Non-pigmented ciliary epithelial cell (primary cell): ENCODE results near the gene SHLD1.

Experiments
- DNase-seq: peaks from one replicate; pipeline ENCODE4 v3.0.0-alpha.2; 2010; ENCODE audit warnings: low read depth

SHLD1 gene

DNA sequence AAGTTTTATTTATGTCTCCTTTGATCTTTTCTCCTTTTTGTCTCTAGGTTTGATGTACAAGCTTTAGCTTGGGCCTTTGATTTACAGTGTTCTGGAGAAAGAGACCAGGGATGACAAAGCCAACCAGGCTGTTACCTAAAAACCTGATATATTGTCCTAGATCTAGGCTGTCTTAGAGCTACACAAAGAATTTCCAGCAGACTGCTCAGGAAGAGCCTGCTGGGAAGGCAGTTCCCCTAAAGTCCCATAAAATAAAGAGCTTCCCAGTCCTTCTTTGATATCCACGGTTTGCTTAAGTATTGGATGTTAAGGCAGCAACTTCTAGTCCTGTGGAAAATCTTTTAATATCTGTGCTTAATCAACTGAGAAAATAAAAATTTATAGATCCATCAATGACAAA is 70.5 kb downstream of the SHLD1 start:
- no peak for DNase-seq

DNA sequence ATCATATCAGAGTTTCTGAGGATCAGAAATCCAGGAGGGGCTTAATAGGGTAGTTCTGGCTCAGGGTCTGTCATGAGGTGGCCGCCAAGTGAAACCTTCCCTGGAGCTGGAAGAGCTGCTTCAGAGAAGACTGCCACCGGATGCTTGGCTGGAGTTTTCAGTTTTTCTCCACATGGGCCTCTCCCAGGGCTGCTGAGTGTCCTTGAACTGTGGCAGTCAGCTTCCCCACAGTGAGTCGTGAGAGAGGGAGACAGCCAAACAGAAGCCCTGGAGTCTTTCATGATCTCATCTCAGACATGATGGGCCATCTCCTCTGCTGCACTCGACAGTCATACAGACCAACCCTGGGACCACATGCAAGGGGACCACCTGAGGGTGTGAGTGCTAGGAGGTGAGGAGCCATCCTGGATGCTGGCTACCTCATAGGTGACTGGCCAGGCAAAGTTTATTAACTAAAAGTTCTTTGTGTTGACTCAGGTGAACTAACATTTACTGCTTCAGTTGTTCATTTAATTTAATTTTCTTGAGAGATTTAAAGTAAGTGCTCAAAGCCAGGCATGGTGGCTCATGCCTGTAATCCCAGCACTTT is 71.5 kb downstream of the SHLD1 start:
- DNase-seq: no peak

DNA sequence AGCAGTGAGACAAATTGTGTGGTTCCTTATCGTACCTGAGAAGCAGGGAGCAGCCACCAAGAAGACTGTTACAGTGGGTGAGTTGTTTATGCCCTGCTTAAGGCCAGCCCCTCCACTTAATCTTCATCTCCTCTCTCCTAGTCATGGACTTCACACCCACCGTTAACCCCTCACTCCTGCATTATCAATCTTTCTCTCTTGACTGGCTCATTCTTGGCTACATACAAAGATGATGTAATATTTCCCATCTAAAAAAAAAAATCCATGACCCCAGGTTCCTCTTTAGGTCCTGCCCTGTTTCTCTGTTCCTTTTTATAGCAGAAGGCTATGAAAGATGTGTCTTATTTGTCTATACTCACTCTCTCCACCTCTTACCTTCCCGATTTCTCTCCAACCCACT is 72.4 kb downstream of the SHLD1 start:
- DNase-seq: no peak

DNA sequence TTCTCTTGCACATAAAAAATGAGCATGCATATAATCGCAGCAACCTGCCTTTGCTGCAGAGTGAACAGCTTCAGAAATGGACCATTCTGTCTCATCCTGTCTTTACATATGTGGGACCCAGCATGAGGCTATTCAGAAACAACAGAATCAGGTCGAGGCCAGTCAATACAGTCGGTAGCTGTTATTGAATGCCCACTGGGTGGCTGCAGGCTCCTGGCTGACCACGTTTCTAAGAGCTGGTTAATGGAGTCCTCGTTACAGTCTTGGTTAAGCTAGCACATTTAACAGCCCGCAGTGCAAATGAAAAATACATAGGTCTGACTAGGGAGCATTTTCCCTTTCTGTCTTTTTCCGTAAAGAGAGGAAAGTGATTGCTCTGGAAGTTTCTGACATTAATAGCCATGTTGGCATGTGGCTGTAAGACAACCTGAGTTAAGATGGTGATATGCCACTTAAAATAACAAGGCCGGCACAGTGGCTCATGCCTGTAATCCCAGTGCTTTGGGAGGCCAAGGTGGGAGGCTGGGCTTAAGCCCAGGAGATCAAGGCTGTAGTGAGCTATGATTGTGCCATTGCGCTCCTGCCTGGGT is 75.0 kb downstream of the SHLD1 start:
- no peak for DNase-seq

DNA sequence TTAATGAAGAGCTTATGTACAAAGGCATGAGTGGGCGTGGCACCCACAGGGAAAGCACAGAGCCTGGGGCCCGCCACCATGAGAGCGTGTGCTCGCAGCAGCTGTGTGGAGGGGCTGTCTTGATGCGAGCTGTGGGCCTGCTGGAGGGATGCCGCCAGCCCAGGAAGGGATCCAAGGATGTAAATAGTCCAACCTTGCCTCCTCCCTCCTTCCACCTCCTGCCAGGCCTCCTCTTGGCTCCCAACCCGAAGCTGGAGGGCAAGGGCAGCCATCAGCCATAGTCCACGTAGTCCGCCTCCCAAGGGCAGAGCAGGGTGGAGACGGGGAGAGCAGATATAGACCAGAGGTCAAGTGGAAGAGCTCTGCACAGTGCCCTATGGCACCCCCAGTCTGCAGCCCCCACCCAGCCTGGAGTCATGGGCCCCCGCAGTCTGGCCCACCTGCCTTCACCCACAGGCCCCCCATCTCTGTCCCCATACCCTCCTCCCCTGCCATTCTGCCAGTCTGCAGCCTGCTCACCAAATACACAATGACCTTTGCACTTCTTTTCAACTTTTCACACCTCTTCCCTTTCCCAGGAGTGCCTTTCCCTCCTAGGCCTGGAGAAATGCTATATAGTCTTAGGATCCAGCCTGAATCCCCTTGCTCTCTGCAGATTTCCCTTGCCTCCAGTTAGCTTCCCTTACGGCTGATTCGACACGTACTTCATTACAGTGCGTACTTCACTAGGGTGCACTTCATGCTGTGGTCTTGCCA is 77.1 kb downstream of the SHLD1 start:
- no peak for DNase-seq

DNA sequence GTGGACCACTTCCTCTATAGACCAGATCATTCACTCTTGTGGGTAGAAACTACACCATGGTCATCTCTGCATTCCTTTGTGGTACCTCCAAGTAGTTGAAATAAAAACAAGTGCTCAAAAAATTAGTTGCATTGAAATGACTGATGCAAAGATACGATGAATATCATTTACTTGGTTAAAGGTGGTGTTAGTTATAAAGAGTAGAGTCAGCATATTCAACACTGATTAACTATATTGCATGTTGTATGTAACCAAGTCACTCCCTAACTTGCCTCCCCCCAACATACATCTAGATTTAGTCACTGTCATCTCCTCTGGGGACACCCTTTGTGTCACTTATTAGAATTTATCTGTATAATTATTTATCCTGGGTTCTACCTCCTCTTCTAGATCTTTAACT is 77.7 kb downstream of the SHLD1 start:
- no peak for DNase-seq

DNA sequence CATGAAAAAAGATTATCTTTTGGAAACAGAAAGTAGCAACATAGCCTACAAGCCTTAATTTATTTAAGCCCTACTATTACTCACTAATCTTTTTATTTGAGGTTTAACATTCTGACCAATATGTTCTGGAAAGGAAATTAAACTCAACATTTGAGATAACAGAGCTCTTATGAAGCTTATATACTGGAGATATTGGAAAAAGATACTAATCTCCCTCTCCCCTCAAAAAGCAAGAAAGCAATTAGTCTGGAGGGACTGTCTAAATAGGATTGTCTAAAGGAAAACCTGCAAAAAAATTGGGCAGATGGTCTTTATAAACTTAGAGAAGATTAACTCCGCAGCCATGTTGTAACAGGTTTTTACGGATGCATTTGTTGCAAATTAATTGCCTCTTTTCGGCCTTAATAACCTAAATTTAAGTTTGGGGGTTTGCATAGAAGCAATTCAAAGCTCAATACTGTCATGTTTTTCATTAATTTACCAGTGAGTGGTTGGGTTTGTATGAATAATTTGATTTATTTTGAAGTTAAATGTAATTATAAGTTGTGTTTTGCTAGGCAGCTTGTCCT is 79.1 kb downstream of the SHLD1 start:
- DNase-seq: no peak

DNA sequence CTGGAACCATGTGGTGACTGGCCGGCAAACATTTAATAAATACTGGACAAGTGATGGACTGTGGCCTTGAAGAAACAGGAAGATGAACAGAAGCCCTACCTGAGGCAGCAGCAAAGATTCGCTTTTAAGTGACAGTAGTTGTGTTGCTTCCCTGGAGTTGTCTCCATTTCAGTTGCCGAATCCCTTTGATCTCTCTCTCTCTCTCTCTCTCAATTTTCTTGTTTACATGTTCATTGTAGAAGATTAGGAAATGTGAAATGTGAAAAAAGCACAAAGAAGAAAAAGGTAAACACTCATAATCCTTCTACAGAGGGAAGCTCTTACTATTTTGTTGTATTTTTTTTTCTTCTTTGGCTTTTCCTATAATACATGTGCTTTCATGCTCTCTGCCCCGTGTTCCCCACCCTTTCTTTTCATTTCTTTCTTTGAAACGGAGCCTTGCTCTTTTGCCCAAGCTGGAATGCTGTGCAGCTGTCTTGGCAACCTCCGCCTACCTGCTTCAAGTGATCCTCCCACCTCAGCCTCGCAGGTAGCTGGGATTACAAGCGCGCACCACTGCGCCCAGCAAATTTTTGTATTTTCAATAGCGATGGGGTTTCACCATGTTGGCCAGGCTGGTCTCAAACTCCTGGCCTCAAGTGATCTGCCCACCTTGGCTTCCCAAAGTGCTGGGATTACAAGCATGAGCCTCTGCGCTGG is 81.5 kb downstream of the SHLD1 start:
- no peak for DNase-seq

DNA sequence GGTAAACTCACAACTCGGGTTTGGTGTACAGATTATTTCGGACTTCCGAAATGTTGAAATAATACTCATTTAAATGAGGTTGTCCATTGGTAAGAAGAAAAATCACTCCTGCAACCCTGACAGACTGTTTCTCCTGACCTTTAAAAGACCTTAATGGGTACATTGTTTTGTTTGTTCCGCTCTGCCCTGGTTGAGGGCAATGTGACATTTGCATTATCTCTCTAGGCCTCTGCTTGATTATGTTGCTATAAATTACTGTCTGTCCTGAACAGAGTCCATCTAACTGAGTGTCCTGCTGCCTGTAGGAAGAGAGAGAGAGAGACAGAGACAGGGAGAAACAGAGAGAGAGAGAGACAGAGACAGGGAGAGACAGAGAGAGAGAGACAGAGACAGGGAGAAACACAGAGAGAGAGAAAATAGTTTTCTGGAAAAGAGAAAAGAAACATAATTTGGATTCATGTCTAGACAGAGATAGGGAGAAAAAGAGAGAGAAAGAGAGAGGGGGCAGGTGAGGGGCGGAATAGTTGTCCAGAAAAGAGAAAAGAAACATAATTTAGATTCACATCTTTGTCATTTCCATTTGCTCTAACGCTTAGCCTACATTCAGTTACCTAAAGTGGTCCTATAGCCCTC is 83.2 kb downstream of the SHLD1 start:
- DNase-seq: no peak

DNA sequence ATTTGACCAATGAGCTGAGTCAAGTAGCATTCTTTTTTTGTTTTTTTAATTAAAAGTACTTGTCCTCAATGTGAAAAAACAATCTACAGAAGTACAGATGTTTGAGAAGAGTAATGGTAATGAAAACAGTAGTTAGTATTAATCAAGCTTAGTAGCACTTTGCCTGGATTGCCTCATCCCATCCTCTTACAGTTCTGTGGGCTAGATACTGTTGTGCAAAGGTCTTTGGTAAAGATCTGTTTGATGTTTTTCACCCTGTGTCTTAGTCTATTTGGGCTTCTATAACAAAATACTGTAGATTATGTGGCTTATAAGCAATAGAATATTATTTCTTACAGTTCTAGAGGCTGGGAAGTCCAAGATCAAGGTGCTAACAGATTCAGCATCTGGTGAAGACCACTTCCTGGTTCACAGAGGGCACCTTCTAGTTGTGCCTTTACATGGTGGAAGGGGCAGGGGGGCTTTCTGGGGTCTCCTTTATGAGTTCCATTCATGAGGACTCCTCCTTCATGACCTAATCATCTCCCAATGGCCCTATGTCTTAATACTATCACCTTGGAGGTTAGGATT is 84.3 kb downstream of the SHLD1 start:
- DNase-seq: no peak

DNA sequence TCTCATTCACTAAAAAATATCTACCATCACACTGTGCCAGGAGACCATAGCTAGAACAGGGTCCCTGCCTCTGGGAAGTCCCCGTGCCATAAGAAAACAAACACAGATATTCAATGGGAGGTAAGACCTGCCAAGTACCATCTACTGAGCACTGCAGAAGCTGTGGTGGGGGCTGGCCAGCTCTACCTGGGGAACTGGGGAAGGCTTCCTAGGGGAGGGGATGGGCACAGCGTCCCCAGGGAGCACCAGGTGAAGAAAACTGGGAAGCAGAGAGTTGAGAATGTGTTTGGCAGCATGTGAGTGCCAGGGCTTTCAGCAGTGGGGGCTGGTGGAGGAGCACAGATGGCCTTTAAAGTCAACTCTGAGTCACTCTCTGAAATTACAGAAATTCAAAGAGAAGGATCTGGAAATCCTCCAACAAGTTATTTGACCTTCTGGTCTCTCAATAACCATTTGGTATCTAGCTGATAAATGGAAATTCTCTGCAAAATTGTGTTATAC is 85.2 kb downstream of the SHLD1 start:
- no peak for DNase-seq

DNA sequence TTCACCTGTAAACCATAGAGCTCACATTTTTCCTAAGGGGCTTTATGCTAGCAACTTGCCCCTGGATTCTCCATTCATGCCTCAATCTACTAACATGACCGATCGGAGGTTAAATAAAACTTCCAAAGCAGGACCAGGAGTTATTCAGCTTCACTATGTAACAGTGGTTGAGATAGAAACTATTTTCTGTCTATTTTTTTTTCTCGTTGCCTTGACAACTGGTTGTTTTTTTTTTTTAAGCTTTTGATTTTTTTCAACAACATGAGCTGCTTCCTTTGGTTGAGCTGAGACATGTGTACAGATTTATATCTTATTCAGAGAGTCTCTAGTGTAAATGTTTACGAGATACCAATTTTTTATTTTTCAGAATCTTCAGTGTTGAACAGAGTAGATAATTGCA is 85.7 kb downstream of the SHLD1 start:
- no peak for DNase-seq

DNA sequence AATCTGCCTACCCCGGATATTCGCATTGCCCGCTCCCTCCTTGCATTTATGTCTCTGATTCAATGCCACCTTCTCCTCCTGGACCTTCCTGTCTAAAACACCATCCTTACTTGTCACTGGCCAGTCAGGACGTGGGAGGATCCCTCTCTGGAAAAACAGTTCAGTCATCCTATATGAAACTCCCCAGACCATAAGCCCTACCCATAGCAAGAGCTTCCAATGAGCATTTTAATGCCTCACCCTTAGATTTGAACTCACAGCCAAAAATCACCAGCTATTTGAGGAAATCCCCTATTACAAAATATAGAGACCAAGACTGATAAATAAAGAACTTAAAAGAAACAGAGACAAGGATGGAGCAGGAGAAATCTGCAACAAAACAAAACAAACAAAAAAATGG is 86.4 kb downstream of the SHLD1 start:
- no peak for DNase-seq

DNA sequence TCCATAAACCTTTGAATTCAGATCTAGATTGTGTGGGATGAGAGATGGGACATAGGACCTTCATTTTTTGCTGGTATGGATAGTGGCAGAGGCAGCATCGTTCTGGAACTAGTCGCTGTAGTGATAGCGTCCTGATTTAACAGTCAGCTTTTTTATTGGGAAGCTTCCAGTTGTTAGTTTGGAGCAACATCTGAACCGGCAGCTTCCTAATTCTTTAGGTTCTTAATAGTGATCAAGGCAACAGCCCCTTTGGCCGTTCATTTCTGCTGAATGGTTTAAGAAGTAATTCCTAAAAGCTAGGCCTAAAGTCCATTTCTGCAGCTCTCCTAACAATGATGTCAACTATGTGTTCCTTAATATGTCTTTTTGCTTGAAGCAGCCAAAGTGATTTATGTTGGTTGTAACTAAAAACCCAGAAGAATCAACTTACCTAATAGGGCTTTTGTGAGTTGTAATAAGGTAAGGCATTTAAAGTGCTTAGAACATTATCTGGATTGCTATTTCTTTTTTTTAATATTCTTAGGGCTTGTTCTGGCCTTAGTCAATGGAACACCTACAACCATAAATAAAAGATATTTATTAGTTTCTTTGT is 90.3 kb downstream of the SHLD1 start:
- DNase-seq: no peak

DNA sequence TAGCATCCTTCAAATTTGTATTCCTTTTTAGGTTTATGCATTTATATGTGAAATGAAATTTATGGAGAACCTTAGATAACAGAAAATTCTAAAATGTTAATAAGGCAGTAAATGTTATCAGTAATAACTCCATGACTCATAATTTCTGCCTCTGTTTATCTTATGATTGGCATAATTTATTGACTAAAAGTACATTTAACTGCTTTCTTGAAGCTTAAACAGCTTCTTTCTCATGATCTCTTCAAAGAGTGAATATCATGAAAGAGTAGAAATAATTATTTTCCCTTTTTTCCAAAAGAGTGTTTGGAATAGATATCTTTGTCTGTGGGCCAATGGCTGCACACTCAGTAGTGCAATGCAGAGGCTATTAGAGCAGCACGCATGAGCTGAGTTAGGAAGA is 91.3 kb downstream of the SHLD1 start:
- no peak for DNase-seq

DNA sequence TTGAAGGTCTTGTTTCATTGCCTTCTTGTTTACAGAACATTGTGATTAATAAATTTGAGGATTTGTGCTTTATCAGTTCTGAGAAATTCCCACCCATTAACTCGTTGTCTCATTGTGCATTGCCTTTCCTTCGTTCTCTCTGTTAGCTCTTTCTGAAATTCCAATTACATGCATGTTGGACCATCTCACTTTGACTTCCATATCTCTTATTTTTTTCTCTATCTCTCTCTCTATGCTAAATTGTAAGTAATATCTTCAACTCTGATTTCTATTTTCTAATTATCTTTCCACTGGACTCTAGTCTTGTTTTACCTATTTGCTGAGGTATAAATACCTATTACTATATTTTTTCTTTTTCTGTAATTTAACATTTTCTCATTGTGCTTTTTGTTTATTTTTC is 92.3 kb downstream of the SHLD1 start:
- DNase-seq: no peak

DNA sequence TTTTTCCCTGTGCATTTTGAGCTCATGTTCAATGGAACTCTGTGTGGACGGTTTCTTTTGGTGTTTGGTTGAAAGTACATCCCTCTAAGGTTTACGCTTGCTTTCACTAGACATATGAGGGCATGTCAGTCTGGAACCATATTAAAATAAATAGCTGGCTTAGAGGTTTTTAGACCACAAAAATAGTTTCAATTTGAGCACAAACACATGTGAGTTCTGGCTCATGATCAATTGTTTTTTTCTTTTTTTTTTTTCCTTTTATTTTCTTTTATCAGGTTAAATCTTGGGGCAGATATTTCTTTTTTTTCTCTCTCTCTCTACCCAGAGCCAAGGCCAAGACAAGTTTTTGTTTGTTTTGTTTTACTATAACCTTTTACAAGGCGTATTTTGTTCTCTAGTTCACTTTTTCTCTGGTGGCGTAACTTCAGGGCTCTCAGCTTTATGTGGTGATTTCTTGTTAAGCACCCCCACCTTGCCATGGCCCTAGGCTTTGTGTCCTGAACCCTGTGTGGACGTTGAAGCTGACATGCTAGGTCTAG is 92.9 kb downstream of the SHLD1 start:
- DNase-seq: no peak

DNA sequence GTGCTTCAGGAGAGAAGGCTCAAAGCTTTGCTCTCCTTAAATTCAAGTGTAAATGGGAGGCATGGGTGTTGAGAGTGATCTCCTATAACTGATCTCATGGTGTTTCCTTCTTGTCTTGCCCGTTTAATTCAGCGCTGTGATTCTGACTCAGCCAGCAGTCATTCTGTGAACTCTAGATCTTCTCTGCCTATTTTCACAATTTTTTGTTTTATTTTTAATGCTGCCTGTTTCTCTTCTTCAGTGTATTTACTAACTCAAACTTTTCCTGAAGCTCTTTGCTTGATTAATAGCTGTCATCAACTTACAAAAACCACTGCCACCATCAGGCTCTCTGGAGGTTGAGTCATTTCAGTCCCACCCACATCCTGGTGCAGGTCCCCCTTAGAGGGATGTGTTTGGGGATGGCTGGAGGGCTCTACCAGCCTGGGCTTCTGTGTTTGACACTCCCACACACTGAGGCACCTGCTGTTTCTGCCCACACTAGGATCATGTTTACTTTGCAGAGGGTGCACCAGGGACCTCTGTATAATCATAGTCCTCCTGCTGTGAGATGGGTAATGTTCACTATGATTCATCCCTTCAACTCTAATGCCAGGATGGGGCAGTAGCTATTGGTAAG is 94.0 kb downstream of the SHLD1 start:
- DNase-seq: no peak

DNA sequence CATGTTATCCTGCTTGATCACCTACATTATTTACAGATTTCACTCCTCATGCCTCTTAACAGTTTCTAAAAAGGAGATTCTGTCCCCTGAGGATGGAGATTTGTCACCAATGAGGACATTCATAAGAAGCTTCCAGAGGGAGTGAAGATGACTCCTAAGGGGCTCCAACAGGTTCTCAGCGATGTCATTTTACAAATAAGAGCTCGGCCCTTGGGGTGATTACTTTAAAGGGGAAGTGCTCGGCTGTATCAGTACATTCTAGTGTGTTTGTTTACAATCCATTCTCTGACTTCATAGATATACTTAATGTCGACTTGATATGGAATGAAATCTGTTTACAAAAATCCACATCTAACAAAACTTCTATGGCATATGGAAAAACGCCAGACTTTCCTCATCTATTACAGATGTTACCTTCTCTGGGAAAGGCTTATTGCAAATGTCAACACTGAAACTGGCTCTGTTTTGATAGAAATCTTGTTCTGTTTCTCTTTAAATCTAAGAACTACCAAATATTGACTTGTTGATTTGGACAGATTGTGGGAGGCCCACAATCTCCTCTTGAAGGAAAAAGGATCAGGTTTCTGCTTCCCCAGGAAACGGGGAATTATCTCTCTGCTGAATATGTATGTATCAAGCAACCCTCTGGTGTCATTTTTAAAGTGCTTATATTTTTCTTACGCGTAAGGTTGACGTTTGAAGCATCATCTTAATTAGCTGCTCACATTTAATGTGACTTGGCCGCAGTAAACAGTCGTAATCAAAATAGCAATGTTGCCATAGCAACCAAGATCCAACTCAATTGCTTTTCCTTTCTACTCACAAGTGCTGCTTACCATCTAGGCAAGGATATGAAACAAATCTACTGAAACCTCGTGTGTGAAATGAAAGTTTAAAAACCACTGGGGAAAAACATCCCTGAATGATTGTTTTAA is 95.7 kb downstream of the SHLD1 start:
- DNase-seq: no peak
